Stimulated activated CD4-positive, alpha-beta T cell treated with anti-CD3 and anti-CD28 coated beads, Interleukin-1b, Interleukin-23, amount 100 ng/mL, for 24 hours (primary cell): ENCODE measurements around the gene ADAM17.
"Not testable (repeated sequence)": the region's sequence is repeated elsewhere in the genome, so short reads cannot be mapped to it uniquely, and the experiment has no call there.

ENCODE experiments used
- DNase-seq, 4 experiments: peaks; one replicate each; pipeline ENCODE4 v3.0.0-alpha.2; 2020; ENCODE audit warnings: low read depth in 4 of 4, low spot score in 1 of 4

Gene ADAM17

DNA sequence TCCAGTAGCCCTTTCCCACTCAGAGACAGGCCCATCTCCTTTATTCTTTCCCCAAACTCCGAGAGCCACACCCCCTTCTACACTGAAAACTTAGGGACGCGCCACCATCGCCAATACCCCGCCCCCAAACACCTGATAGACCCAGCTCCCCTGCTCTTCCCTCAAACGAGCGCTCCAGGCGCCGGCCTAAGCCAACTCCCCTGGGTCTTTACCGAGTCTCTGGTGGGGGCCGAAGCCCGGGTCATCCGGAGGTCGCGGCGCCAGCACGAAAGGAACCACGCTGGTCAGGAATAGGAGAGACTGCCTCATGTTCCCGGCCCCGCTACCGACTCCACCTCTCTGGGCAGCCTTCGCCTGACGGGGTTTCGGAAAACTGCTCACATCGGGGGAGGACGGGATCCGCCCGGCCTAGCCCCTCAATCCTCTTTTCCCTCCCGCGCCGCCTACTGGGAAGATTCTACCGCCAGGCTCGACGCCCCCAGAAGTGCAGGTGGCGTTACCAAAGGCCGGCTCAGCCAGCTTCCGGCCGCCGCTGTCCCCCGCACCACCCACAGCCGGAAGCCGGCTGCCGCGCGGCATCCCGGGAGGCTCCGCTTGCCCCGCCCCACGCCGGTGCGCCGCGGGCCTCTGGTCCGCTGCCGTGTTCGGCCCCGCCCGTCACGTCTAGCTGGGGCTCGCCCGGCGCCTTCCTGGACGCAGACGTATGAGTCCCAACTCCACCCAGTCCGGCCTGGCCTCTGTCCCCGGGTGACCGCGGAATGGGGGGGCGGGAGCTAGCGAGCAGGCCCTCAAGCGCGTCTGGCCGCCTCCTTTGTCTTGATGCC, at the start of gene ADAM17:
Gene ADAM17, minus strand, starts transcription at position 534 of the 824 bp plus-strand sequence. Its CDS starts 225 bp downstream, at position 309.
- peak; percentile 61 to 85 (median 72) for DNase-seq

DNA sequence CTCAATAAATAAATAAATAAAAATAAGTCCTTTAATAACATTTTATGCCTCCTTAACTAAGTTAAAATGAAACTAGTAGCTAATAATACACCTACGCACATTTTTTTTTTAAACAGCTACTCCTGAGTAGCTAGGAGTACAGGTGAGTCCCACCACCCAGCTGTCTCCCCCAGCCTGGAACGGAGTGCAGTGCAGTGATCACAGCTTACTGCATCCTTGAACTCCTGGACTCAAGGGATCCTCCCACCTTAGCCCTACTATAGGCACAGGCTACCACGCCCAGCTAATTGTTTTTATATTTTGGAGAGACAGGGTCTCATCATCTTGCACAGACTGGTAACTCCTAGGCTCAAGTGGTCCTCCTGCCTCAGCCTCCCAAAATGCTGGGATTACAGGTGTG, 46.8 kb upstream of the ADAM17 start:
- DNase-seq, result no peak

DNA sequence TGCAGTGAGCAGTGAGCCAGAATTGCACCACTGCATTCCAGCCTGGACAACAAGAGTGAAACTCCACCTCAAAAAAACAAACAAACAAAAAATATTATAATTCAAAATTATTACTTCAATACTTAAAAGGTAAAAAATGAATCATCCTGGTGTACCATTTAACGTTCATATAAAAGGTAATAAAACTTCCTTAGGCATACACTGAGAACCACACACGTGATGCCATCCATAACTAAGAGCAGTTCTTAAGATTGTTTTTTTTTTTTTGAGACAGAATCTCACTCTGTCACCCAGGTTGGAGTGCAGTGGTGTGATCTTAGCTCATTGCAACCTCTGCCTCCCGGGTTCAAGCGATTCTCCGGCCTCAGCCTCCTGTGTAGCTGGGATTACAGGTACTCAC, 45.8 kb upstream of the ADAM17 start:
- no peak for DNase-seq

DNA sequence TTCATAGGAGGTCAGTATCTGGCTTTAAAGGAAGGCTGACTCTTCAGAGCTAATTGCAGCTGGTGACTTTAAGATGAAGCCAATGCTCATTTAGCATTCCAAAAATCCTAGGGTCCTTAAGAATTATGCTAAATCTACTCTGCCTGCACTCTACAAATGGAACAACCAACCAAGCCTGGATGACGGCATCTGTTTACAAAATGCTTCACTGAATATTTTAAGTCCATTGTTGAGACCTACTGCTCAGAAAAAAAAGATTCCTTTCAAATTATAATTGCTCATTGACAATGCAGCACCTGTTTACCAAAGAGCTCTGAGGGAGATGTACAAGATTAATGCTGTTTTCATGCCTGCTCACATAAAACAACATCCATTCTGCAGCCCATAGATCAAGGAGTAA, 43.8 kb upstream of the ADAM17 start:
- DNase-seq, result no peak

DNA sequence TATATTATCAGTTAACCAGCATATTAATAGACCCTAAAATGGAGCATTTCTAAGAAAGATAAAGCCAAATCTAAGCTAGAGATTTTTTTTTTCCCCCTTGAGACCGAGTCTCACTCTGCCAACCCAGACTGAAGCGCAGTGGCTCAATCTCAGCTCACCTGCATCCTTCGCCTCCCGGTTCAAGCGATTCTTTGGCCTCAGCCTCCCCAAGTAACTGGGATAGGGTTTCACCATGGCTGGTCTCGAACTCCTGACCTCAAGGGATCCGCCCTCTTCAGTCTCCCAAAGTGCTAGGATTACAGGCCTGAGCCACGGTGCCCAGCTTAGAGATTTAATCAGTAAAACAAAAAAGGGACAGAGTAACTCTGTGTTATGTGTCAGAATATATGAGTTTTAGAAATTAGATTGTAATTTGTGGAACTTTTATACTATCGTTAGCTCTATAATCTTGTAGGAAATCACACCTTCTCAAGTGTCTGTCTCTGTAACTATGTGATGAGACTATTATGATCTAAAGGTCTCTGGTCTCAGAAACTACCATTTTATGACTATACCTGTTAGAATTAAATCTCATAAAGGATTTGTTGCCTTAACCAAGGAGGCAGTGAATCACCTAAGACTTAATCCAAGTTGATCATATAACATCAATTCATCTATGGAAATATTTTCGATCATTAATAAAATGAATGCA, 41.1 kb upstream of the ADAM17 start:
- no peak for DNase-seq

DNA sequence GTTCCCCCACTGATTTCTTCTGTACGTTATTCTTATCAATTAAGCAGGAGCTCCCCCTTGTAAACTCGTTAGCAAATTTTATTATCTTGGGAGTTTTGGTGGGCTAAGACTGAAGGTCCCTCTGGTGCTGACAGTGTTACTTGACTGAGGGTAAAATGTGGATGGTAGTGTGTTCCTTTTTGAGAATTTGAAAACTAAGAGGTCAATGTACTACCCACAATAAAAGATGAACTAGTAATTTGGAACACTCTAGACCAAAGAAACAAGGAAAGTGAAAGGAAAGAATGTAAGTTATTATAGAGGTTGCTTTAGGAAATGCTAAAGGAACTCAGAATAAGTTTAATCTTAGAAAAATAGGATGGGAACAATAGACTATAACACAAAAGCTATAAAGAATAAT, 40.1 kb upstream of the ADAM17 start:
- no peak for DNase-seq

DNA sequence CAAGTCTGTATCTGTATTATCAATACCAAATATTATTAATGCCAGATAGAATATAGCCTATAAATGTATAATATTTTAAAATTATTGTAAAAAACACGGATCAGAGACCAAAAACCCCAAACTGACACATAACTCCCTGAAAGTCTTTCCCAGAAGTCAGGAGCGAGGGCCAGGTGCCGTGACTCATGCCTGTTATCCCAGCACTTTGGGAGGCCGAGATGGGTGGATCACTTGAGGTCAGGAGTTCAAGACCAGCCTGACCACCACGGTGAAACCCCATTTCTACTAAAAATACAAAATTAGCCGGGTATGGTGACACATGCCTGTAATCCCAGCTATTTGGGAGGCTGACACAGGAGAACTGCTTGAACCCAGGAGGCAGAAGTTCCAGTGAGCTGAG, 39.6 kb upstream of the ADAM17 start:
- not testable (repeated sequence) for DNase-seq

DNA sequence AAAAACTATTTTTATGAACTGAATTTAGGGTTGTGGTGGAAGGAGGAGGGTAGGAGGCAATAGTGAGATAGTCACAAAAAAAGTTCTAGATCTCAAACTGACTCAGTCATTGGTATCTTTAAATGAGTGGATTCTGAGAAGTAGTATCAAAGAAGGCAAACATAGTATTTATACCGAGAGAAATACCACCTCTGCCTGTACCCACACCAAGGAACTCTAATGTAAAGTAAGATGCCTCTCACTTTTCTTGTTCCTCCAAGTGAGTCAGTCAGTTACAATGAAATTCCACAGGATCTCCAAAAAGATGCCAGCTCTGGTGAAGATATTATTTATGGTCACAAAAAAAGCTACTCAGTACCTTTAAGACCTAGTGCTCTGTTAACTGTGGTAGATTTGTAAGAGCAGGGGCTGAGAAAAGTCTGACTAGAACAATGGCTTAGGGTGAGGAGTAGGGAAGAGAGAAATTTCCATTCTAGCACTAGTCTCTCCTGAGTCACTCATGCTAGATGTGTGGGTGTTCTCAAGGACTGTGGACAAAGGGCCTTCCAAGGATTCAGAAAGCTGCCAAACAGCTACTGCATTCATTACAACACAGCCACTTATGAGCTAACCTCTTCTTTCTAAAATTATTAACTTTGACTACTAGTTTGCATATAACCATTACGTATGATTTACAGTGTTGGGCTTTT, 38.9 kb upstream of the ADAM17 start:
- no peak for DNase-seq

DNA sequence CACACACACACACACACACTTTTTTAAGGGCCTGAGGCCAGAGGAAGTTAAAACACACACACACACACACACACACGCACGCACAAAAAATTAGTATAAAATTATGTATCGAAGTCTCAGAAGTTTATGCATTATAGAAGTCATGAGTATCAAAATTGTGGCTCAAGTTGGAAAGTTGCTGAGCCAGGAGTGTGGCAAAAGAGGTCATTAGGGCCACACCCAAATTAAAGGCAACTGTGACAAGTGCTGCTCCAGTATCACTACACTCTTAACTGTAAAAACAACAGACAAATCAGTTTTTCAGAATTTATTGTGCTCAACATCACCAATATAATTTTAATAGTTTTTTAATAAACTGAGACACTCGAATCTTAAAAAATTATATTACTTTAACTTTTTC, 38.3 kb upstream of the ADAM17 start:
- no peak for DNase-seq

DNA sequence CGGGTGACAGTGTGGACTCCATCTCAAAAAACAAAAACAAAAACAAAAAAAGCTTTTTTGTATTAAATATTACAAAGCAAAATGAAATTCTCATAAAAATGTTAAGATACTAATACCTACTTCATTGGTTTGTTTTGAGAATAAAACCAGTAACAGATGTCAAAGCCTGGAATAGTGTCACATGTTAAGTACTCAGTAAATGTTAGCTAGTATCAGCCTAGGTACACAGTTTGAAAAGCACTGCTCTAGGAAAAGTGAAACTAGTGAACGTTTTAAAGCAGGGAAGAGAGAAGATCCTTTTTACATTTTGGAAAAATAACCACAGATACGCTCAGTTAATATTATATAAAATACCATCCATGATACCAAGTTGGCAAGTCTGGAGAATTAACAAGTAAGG, 37.1 kb upstream of the ADAM17 start:
- DNase-seq, result no peak

DNA sequence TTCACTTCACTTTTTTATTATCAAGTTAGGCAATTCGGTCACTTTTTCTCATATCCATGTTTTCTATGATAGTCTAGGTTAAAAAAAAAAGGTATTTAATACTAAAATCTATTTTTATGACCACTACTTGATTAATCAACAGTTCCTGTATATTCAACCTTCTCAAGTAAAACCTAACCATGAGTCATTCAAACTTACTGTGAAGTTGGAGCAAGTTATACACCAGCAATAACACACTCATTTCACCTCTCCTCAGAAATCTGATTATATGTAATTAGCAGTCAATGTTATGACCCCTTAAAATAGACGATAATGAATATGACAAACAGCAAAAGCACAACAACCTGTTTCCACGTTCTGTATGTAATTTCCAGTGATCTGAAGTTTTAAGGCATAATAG, 35.0 kb upstream of the ADAM17 start:
- no peak for DNase-seq

DNA sequence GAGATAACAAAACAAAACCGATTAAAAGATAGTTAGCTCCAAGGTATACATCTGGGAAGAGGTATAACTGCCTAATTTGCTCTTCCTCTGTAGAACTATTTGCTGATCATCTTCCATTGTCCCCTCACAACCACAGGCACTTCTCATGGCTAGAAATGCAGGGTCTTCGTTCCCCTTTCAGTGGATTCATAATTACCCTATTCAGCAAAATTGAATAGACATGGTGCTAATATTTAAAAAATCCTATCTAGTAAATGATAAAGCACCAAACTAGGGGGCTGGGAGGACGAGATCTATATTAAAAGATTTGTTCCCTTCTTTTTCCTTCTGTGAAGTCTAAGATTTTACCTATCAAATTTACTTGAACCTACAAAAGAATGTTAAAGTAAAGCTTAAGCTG, 30.8 kb upstream of the ADAM17 start:
- no peak for DNase-seq

DNA sequence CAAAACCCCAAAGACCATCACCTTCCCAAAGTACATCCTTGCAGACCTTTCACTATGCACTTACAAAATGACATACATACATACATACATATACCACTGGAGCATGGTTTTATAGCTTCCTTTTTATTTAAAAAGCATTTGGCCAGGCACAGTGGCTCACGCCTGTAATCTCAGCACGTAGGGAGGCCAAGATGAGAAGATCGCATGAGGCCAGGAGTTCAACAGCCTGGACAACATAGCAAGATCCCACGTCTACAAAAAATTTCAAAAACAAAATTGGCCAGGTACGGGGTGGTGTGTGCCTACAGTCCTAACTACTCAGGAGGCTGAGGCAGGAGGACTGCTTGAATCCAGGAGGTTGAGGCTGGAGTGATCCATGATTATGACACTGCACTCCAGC, 29.9 kb upstream of the ADAM17 start:
- DNase-seq, result no peak

DNA sequence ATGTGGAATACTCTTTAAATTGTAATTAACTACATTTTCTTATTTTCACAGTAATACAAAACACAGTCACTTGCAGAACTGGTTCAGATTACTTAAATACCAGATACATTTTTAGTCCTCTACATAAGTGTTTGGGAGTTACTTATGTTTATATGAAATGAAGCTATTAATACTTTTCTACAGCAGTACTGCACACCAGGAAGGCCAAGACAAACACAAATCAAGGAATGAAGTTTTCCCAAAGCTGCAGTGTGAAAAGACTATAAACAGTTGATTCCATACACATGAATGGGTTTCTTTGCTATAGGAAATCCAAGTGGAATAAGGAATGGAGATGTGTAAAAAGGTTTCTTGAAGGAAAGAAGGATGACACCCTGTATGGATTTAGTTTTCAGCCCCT, 29.3 kb upstream of the ADAM17 start:
- DNase-seq, result not testable (repeated sequence)

DNA sequence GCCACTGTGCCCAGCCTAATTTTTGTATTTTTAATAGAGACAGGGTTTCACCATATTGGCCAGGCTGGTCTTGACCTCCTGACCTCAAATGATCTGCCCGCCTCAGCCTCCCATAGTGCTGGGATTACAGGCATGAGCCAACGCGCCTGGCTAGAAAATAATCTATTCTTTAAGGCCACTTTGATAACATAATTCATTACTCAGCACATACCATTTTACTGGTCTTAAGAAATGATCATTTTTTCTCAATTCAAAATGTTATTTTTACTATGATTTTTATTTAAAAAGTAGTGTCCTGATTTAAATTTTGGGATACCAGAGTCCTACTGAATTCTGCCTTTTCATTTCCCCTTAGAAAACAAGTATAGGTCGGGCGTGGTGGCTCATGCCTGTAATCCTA, 27.0 kb upstream of the ADAM17 start:
- no peak for DNase-seq

DNA sequence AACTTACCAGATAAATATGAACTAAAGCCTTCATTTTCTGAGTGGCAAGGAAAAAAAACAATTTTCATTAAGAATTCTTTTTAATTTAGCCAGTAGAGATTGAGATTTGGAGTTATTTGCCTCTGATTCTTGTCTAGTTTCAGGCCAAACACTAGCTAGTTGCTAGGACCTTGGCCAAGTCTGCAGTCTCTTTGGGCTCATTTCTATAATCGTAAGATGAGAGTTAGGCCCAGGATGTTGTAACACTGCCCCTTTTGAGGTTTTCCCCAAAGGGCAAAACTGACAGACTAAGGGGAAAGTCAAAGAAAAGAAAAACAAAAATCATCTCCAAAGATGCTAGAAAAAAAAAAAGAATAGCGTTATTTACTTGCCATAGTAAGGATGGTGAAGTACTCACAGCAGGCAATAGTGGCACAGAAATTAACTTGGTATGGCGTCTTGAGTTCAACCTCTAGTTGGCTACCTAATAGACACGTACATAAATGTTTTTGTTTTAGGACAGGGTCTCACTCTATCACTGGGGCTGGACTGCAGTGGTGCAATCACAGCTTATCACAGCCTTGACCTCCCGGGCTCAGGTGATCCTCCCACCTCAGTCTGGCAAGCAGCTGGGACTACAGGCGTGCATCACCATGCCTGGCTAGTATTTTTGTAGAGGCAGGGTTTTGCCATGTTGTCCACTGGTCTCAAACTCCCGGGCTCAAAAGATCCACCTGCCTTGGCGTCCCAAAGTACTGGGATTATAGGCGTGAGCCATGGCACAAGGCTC, 23.0 kb upstream of the ADAM17 start:
- no peak for DNase-seq

DNA sequence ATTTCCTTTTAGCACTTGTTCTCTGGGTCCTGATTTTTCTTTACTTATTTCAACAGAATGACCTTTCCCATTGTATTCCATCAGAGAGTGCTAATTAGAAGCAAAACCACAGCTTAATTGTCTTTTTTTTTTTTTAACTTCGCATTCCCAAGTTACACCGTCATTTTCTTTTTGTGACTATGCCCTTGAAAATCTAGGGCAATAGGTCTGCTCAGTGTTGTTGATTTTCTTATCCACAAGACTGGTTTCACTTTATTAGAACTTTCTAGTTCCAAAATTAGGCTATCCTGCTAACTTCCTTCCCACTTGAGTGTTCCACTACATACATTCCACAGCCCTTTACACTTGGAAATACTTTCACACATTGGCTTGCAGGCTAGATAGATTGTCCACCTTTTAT, 18.7 kb upstream of the ADAM17 start:
- no peak for DNase-seq

DNA sequence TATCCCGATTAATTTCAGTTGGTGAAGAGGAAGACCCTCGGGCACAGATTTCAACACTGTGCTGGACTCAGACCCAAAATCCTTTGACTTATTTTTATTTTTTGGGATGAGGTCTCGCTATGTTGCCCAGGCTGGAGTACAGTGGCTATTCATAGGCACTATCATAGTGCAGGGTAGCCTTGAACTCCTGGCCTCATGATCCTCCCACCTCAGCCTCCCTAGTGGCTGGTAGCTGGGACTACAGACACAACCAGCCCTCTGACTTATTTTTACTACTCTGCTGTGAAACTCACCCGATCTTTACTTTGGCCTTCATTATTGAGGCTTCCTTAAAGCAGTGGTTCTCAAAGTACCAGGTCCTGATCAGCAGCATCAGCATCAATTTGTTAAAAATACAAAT, 18.2 kb upstream of the ADAM17 start:
- no peak for DNase-seq

DNA sequence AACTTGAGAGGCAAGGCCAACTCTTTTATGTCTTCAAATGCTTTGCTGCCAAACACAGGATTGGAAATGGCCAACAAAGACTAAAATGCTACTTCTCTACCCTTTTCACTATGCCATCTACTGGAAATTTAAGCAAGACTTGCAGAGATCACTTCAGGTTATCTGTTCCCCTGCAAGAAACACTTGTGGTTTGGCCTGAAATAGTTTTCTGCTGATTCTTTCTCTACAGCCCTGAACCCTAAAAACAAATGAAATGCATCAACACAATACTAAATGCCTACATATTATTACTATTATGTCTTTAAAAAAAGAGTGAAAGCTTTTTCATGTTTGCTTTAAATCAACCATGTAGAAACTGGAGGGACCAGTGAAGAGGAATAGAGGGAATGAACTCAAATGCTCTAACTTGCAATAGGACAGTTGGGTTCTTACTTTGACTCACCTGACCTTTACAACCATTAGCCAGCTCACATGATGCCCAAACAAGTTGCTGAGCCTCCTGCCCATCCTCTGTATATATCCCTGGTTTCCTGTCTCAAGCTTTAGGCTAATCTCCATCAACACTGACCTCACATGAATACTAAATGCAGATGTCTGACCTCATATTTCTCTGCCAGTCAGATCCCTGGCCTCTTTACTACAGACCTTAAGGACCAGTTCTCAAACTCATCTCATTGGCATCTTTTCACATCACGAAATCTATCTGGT, 17.5 kb upstream of the ADAM17 start:
- DNase-seq, result no peak

DNA sequence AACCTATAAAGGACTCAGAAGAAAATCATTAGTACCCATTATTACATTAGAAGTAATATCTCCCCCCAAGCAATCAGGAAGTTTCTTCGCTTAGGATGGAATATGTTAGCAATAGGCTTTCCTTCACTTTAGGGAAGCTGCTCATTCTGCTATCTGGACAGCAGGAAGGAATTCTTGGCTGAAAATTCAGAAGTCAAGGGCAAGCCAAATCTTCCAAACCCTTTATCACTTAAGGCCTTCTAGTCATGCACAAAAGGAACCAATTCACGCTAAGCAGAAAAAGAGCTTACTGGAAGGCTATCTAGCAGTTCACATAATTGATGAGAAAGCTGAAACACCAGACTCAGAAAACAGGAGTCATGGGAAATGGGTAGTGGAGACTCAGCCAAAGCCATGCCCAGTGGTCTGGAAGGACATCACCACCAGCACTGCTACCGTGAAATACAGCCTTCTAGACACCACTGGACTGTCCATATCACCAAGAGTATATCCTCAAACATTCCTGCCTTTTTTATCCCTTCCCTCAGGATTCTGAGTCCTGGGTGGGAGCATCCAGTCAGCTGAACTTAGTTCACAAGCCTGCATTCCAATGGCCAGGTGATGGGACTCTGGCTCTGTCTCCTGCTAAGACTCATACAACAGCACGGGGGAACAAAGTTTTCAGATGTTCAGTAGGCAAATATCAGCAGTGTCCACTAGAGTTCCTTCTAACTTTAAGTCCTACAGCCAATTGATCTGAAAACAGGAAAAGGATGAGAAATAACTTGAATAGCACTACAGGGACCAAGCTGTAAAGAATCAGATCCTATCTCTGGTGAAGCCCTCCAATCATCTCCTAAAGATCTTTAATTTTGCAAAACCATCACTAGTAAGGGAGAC, 14.8 kb upstream of the ADAM17 start:
- no peak for DNase-seq
